HG02938 (cell line): ENCODE results near the gene HS1BP3.
A peak's percentile ranks its signal among the peaks of the same experiment; 100 is the strongest.

Experiments
- ATAC-seq: cut with Tn5 transposase; IDR thresholded peaks from one replicate; pipeline ENCODE4 v1.9.1; 2021; ENCODE audit warnings: mild to moderate bottlenecking, moderate library complexity; ENCODE audit not compliant: unreplicated experiment

The HS1BP3 gene

GRCh38 chr2:20648206-20648605, 2.7 kb downstream of the HS1BP3 start:
- ATAC-seq = no peak

- no peak for ATAC-seq
Measured at GRCh38 chr2:20647738-20648137, 3.2 kb downstream of the HS1BP3 start.

GRCh38 chr2:20647211-20647610, 3.7 kb downstream of the HS1BP3 start:
- ATAC-seq = no peak

GRCh38 chr2:20646446-20646845, 4.5 kb downstream of the HS1BP3 start:
- ATAC-seq = no peak

GRCh38 chr2:20645761-20646160, 5.1 kb downstream of the HS1BP3 start:
- ATAC-seq = no peak

- ATAC-seq = no peak
Measured at GRCh38 chr2:20645301-20645701, 5.6 kb downstream of the HS1BP3 start.

GRCh38 chr2:20643826-20644225, 7.1 kb downstream of the HS1BP3 start:
- ATAC-seq = no peak

GRCh38 chr2:20643060-20643459, 7.8 kb downstream of the HS1BP3 start:
- ATAC-seq = no peak

- ATAC-seq = peak; percentile 94
Measured at GRCh38 chr2:20642055-20642971, 8.6 kb downstream of the HS1BP3 start.

GRCh38 chr2:20641123-20641985, 9.5 kb downstream of the HS1BP3 start:
- no peak for ATAC-seq

- no peak for ATAC-seq
Measured at GRCh38 chr2:20640411-20641122, 10.3 kb downstream of the HS1BP3 start.

- ATAC-seq = no peak
Measured at GRCh38 chr2:20638646-20639430, 12.1 kb downstream of the HS1BP3 start.

GRCh38 chr2:20638014-20638413, 12.9 kb downstream of the HS1BP3 start:
- no peak for ATAC-seq

- ATAC-seq = no peak
Measured at GRCh38 chr2:20637147-20637546, 13.8 kb downstream of the HS1BP3 start.

- peak; percentile 51 for ATAC-seq
Measured at GRCh38 chr2:20635675-20636584, 15.0 kb downstream of the HS1BP3 start.

GRCh38 chr2:20635113-20635510, 15.8 kb downstream of the HS1BP3 start:
- ATAC-seq = no peak

GRCh38 chr2:20634507-20635112, 16.3 kb downstream of the HS1BP3 start:
- no peak for ATAC-seq

GRCh38 chr2:20633794-20634506, 16.9 kb downstream of the HS1BP3 start:
- no peak for ATAC-seq
